PC-9 (cell line): ENCODE results near the gene ADAT3.

ENCODE experiments used
- CTCF ChIP-seq: fragments of 200-600 bp; sonication (generic); conservative IDR thresholded peaks from 2 replicates; pipeline ENCODE4 v1.6.1; 2017; ENCODE audit warnings: mixed run types, antibody characterized with exemption, mild to moderate bottlenecking, moderate library complexity
- EZH2 ChIP-seq: fragments of 200-600 bp; sonication (generic); IDR thresholded peaks from 2 replicates; pipeline ENCODE4 v1.8.0; 2017; ENCODE audit warnings: antibody characterized with exemption, low read depth

GRCh38 chr19:1868971-1869370, 36.2 kb upstream of the ADAT3 start:
- TF ChIP-seq CTCF (no peak), EZH2 (no peak)
